Adrenal gland (tissue), 5 donors: ENCODE results near the gene ADGRG4.

Source experiments
- CTCF ChIP-seq, 6 experiments: fragments of 450-650 bp in 4 of 6; fragments of 200-600 bp in 2 of 6; sonication (generic) in 1 of 6; IDR thresholded peaks; 1 replicate in 5 of 6; 2 replicates in 1 of 6; pipeline versions ENCODE4 v1.5.1 to v1.8.0; 2016 to 2021; ENCODE audit warnings: antibody characterized with exemption in 6 of 6, mild to moderate bottlenecking in 2 of 6, moderate library complexity in 1 of 6
- POLR2A ChIP-seq, 2 donors: fragments of 450-650 bp; IDR thresholded peaks; one replicate each; pipeline ENCODE4 v1.6.1; 2017; ENCODE audit warnings: antibody characterized with exemption in 2 of 2, mild to moderate bottlenecking in 2 of 2, moderate library complexity in 1 of 2
- donor health status: DM: no; HTN: no; CAD: no.

DNA sequence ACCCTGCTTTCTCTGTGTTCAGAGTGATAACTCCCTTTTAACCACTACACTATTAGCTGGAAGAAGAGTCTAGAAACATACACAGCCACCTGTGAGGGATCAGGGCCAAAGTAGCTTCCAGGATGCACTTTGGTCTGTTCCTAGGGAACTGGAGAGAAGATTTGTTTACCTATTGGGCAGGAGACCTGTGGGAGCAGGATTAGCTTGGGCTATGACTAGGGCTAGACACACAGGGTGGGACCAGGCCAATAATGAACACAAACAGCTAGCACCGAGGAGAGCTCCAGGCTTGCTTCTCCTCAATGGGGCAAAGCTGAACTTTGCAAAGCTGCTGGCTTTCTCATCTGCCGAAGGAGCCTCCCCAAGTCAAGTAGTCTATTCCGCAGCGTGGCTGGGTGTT is 25.2 kb upstream of the ADGRG4 start:
- no peak for TF ChIP-seq CTCF (IDR thresholded peaks at IDR 0.05)
- TF ChIP-seq POLR2A (IDR thresholded peaks at IDR 0.05) = no peak
